ENCODE data around the gene NBEAL1.

DNA sequence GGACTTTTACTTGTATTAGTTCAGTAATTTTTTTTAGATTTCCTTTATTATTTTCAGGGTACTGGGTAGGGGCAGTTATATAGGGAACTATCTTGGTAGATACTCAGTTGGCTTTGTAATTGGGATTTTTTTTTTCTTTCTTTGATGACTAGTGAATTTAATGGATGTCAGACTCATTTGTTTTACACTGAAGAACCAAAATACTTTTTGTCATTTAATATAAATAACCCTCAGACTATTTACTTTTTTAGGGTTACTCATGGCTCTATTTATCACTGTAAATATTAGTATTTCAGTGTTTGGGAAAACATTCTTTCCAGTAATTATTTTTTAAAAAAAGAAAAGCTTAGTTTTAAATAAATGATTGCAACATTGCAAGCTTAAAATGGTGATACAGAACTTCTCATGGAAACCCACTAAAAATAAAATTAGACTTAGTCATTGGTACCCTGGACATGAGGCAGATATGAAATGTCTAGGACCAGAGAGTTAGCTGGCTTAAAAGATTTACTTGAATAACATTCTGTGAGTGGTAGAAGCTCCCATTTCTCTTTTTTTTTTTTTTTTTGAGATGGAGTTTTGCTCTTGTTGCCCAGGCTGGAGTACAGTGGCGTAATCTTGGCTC is 149.7 kb downstream of the NBEAL1 start:
- TF ChIP-seq POLR2A (IDR thresholded peaks at IDR 0.05; ENCODE audit: low read length) = no peak
- no peak for TF ChIP-seq GATA1 (IDR thresholded peaks at IDR 0.05; ENCODE audit: low read depth, low read length)

All from erythroblast (primary cell).